ENCODE measurements around the gene DGKQ. TPM values are rescaled to one million over a fixed set of nuclear protein-coding genes. Genes with fewer than 3 reads are reported as not detected.

The DGKQ gene
- total RNA-seq, 1 experiment from 2014 or later: 22.0 TPM

DNA sequence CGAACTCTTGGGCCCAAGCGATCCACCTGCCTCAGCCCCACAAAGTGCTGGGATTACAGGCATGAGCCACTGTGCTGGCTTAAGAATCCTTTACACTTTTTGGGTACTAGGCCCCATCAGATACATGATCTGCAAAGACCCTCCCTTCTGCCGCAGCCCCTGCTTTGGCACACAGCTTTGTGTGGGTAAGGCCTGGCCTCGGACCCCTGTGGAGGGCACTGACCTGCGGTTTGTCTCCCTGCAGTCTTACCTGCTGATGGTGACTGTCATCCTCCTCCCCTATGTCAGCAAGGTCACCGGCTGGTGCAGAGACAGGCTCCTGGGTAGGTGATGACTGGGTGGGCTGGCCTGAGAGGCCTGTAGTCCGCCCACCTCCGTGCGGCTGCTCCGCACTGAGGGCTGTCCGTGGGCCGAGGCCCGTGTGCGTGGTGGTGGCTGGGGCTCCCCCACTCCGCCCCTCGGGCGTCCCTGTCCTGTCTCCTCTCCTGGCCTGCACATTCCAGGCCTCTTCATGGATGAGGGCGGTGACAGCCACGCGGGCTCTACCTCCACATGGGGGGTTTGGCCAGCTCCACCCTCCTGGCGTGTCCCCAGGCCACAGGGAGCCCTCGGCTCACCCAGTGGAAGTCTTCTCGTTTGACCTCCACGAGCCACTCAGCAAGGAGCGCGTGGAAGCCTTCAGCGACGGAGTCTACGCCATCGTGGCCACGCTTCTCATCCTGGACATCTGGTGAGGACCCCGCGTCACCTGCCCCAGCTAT is 18.0 kb downstream of the DGKQ start:
- no peaks in the 10 kb centered on the region for H3K9me3 ChIP-seq (ENCODE audit: control insufficient read depth in 1 of 2, insufficient read depth in 1 of 2, low read depth in 1 of 2, low read length in 2 of 2)
- H3K27ac ChIP-seq (ENCODE audit: low read depth, low read length): no peak overlapping the region
- CTCF ChIA-PET: no interaction called here
- intact Hi-C loops (cut with micrococcal nuclease): no loop called here
- H2AFZ ChIP-seq (ENCODE audit: low read depth, low read length, poor library complexity, severe bottlenecking): no peak overlapping the region
- H3K27me3 ChIP-seq (ENCODE audit: insufficient read depth, low read length): no peaks in the 10 kb centered on the region
- BruUV-seq (replicated peaks): no TSS peak
- H3K79me2 ChIP-seq (ENCODE audit: insufficient read depth, low read length): no peaks in the 10 kb centered on the region; the same call in 1 of the 2 replicates
- POLR2A ChIA-PET: no interaction called here
- no peak overlapping the region for H3K9ac ChIP-seq (ENCODE audit: low read length)
- no peaks in the 10 kb centered on the region for H4K20me1 ChIP-seq (ENCODE audit: insufficient read depth)
- H3K36me3 ChIP-seq (ENCODE audit: control insufficient read depth in 1 of 2, insufficient read depth in 2 of 2, low read length in 2 of 2): no peaks in the 10 kb centered on the region
- RAD21 ChIA-PET (ENCODE audit: low non-redundant PET in 1 of 2, low total read pairs in 2 of 2, uncharacterized antibody in 2 of 2, unreplicated experiment in 2 of 2): no interaction called here
- H3K4me1 ChIP-seq (ENCODE audit: control insufficient read depth in 1 of 2, insufficient read depth in 2 of 2, low read length in 2 of 2): no peaks in the 10 kb centered on the region
- H3K4me3 ChIP-seq (replicated peaks in 1 of 2; ENCODE audit: low read depth in 1 of 2, low read length in 2 of 2): no peak overlapping the region
- no peak overlapping the region for H3K4me2 ChIP-seq (ENCODE audit: low read length)
- no peak for TF ChIP-seq POLR2AphosphoS5 (IDR thresholded peaks at IDR 0.05; ENCODE audit: low read depth, low read length)
- TF ChIP-seq EGR1 (IDR thresholded peaks at IDR 0.05; ENCODE audit: low read depth): no peak
- TF ChIP-seq SP1 (IDR thresholded peaks at IDR 0.05; ENCODE audit: low read depth): no peak
- TF ChIP-seq ZBTB33 (IDR thresholded peaks at IDR 0.05; ENCODE audit: extremely low read depth, insufficient replicate concordance, low read length): no peak
- no peak for TF ChIP-seq YY1 (IDR thresholded peaks at IDR 0.05; ENCODE audit: extremely low read depth, insufficient replicate concordance, low read depth, low read length)
- no peak for TF ChIP-seq SRF (IDR thresholded peaks at IDR 0.05; ENCODE audit: low read depth)
- no peak for TF ChIP-seq JUND (IDR thresholded peaks at IDR 0.05)
- DNase-seq (ENCODE audit: low read depth, low spot score): no peak
- no peak for ATAC-seq
- H3K9me2 ChIP-seq (ENCODE audit: insufficient read depth): no peaks in the 10 kb centered on the region
